ENCODE measurements around the gene KCNE5.
"Not testable (repeated sequence)": the region's sequence is repeated elsewhere in the genome, so short reads cannot be mapped to it uniquely, and the experiment has no call there.

Gene KCNE5, protein sequence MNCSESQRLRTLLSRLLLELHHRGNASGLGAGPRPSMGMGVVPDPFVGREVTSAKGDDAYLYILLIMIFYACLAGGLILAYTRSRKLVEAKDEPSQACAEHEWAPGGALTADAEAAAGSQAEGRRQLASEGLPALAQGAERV

DNA sequence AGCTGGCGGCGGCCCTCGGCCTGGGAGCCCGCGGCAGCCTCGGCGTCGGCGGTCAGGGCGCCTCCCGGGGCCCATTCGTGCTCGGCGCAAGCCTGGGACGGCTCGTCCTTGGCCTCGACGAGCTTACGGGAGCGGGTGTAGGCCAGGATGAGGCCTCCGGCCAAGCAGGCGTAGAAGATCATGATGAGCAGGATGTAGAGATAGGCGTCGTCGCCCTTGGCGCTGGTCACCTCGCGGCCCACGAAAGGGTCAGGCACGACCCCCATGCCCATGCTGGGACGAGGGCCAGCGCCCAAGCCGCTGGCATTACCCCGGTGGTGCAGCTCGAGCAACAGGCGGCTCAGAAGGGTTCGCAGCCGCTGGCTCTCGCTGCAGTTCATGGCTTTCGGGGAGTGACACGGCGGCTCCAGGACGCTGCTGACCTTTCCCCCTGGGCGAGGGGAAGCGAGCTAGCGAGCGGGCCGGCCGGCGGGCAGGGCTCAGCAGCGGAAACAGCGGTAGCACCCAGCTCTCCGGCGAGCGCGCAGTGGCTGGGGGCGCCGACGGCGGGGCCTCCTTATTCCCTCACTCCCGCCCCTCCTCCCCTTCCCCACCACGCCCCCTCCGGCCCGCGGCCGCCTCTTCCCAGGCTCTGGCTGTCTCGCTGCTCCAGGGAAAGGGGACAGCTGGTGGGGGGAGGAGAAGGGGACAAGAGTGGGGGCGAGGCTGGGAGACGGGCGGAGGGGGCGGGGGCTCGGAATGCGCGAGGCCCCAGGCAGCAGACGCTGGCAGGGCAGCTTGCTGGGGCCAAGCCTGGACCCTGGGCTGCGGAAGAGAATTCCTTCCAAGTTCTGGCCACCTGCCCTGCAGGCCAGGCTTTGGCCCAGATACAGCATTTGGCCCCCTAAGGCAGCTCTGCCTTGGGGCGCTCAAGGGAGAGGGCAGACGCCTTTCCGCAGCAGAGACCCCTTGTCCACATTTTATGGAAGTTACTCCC is at the start of gene KCNE5:
KCNE5 (minus strand) TSS at position 532 of the 976 bp plus-strand sequence; CDS start at position 380, 152 bp downstream.
- no peak for DNase-seq (ENCODE audit: low read depth)

GRCh38 chrX:109672239-109672638 is 47.3 kb upstream of the KCNE5 start:
- no peak for DNase-seq (ENCODE audit: low read depth)

DNA sequence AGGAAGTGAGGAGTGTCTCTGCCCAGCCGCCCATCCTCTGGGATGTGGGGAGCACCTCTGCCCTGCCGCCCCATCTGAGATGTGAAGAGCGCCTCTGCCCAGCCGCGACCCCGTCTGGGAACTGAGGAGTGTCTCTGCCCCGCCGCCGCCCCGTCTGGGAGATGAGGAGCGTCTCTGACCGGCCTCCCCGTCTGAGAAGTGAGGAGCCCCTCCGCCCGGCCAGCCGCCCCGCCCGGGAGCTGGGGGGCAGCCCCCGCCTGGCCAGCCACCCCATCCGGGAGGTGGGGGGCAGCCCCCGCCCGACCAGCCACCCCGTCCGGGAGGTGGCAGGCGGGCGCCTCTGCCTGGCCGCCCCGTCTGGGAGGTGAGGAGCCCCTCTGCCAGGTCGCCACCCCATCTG is 46.2 kb upstream of the KCNE5 start:
- DNase-seq (ENCODE audit: low read depth) = not testable (repeated sequence)

DNA sequence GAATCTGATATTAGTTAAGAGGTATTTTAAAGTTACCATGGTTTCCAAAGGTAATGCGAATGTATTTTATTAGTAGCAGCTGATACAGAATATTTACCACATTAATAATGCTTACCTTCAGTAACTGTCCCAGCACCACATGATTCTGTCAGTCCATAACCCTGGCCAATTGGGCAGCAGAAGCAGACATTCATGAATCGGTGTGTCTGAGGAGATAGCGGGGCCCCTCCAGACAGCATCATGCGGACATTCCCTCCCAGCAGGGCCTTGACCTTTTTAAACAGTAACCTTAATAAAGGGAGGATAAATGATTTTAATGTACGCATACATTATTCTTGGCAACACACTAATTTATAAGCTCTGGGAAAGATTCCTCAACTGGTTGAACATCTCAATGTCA is 43.0 kb upstream of the KCNE5 start:
- DNase-seq (ENCODE audit: low read depth) = no peak

DNA sequence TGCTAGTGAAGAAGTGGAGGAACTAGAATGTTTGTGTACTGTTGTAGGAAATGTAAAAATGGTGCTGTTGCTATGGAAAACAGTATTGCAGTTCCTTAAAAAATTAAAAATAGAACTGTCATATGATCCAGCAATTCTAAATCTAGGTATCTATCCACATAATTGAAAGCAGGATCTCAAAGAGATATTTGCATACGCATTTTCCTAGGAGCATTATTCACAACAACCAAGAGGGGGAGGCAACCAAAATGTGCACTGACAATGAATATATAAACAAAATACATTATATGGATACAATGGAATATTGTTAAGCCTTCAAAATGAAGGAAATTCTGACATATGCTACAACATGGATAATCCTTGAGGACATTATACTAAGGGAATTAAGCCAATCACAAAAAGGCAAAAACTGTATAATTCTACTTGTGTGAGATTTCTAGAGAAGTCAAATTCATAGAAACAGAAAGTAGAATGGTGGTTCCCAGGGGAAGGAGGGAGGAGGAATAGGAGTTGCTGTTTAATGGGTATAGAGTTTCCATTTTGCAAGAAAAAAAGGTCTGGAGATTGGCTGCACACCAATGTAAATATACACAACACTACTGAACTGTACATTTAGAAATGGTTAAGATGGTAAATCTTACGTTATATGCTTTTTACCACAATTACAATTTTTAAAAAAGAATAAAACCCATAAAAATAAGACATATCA is 35.6 kb upstream of the KCNE5 start:
- DNase-seq (ENCODE audit: low read depth) = no peak

DNA sequence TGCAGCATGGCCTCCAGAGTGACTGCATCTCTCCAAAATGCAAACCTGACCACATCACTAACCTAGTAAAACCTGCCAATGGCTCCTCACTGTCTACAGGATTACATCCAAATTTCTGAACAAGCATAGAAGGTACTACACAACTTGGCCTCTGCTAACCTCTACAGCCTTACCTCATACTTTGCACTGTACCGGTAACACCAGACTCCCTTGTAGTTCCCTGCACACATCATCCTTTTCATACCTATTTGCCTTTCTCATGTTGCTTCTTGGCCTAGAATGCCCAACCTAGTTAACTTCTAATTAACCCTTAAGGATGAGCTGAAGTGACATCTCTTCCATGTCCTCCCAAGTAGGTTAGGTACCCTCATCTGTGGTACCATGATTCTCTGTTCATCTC is 33.4 kb upstream of the KCNE5 start:
- no peak for DNase-seq (ENCODE audit: low read depth)

GRCh38 chrX:109657364-109657763 is 32.4 kb upstream of the KCNE5 start:
- not testable (repeated sequence) for DNase-seq (ENCODE audit: low read depth)

GRCh38 chrX:109656774-109657173 is 31.8 kb upstream of the KCNE5 start:
- no peak for DNase-seq (ENCODE audit: low read depth)

DNA sequence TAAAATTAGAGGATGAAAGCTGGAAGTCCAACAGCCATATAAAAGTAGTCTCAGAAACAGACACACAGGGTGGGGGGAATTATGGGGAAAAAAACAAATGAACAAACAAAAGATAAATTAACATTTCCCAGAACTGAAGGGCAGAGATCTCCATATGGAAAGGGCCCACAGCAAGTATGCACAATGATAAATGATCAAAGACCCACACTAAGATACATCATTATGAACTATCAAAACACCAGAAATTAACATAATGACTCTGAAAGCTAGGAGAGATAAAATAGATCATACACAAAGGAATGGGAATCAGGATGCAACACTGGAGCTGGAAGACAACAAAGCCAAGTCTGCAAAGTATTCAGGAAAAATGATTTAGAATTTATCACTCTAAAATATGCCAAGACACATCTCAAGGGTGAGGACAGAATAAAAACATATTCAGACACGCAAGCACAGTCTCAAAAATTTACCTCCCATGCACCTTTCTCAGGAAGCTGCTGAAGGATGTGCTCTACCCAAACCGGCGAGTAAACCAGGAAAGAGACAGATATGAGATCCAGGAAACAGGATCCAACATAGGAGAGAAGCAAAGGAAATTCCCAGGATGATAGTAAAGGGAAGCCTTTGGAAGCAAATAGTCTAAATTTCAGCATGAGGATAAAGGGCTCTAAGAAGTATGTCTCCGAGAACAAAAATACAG is 30.7 kb upstream of the KCNE5 start:
- DNase-seq (ENCODE audit: low read depth) = no peak

- DNase-seq (ENCODE audit: low read depth) = no peak
Observed at GRCh38 chrX:109654516-109655109, 29.6 kb upstream of the KCNE5 start.

DNA sequence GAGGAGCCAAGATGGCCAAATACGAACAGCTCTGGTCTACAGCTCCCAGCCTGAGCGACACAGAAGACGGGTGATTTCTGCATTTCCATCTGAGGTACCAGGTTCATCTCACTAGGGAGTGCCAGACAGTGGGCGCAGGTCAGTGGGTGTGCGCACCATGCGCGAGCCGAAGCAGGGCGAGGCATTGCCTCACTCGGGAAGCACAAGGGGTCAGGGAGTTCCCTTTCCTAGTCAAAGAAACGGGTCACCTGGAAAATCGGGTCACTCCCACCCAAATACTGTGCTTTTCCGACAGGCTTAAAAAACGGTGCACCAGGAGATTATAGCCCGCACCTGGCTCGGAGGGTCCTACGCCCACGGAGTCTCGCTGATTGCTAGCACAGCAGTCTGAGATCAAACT is 19.7 kb upstream of the KCNE5 start:
- not testable (repeated sequence) for DNase-seq (ENCODE audit: low read depth)

DNA sequence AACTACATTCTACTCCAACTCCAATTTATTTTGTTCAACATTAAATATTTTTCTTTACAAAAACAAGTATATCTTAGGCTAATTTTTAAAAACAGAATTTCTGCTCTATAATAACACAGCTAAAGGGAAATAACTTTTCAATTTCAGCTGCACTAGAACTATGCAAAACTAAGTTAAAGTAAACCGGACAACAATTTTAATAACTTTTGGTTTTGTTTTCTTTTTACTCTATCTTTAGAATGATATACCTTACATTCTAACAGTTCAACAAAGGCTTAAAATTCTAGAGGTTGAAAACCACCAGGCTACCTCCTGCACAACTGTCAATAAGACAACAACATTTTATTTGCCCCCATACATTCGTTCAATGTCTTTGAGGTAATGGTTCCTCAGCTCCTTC is 18.7 kb upstream of the KCNE5 start:
- DNase-seq (ENCODE audit: low read depth) = no peak

GRCh38 chrX:109638158-109638557 is 13.2 kb upstream of the KCNE5 start:
- no peak for DNase-seq (ENCODE audit: low read depth)

DNA sequence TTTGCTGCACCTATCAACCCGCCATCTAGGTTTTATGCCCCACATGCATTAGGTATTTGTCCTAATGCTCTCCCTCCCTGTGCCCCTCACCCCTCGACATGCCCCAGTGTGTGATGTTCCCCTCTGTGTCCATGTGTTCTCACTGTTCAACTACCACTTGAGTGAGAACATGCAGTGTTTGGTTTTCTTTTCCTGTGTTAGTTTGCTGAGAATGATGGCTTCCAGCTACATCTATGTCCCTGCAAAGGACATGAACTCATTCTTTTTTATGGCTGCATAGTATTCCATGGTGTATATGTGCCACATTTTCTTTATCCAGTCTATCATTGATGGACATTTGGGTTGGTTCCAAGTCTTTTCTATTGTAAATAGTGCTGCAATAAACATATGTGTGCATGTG is 12.5 kb upstream of the KCNE5 start:
- not testable (repeated sequence) for DNase-seq (ENCODE audit: low read depth)

- DNase-seq (ENCODE audit: low read depth) = peak; percentile 2
Observed at GRCh38 chrX:109635146-109635545, 10.2 kb upstream of the KCNE5 start.

- DNase-seq (ENCODE audit: low read depth) = no peak
Observed at GRCh38 chrX:109632906-109633504, 8.0 kb upstream of the KCNE5 start.

DNA sequence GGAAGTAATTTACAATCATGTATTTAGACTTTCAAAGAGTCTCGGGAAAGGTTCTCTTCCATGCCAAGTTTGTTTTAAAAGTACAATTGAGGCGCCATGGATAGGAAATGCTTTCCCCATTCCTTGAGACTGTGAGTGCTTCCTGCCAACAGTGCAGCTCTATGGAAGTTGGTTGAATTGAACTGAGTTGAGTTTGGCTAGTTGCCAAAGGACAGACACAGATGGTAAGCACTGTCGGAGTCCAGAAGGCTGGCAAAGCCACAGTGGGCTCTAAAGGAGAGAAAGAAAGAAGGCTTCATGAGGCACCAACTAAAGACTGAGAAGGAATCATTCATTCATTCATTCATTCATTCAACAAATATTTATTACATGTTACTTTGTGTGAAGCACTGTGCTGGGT is 4.3 kb upstream of the KCNE5 start:
- no peak for DNase-seq (ENCODE audit: low read depth)

DNA sequence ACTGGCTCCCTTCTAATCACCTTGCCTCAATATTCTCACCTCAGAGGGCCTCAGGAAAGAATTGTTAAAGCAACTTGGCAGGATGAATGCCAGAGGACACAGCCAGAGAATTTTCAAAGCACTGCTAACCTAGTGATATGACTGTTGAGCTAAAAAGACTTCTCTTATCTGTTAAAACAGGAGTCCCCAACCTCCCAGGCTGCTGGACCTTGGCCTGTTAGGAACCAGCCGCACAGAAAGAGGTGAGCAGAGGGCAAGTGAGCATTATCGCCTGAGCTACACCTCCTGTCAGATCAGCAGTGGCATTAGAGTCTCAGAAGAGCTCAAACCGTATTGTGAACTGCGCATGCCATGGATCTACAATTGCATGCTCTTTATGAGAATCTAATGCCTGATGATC is 1.7 kb upstream of the KCNE5 start:
- no peak for DNase-seq (ENCODE audit: low read depth)

GRCh38 chrX:109623997-109624396 is 975 bp downstream of the KCNE5 start:
- DNase-seq (ENCODE audit: low read depth) = no peak

- no peak for DNase-seq (ENCODE audit: low read depth)
Observed at GRCh38 chrX:109622270-109622669, 2.7 kb downstream of the KCNE5 start.

DNA sequence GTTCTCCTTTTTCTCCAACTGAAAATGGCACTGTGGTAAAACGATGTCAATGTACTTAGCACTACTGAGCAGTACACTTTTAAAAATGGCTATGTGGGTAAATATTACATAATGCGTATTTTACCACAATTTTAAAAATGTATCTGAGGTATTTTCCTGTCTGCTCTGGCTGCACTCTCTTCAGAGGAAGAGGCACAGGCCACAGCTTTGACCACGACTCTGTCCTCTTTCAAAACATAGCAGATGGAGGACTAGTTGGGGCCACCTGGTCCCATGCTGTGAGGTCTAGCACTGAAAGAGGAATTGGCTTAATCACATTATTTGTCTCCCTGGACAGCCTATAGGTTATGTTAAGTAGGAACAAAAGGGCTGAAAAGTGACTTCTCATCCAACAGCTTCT is 5.2 kb downstream of the KCNE5 start:
- no peak for DNase-seq (ENCODE audit: low read depth)
